ENCODE measurements around the gene SLC27A4. TPM values are rescaled to one million over a fixed set of nuclear protein-coding genes. Genes with fewer than 3 reads are reported as not detected.

The SLC27A4 gene
- total and polyA plus RNA-seq, 2 of the 13 experiments (the other 11 are each of a cell fraction or from before 2014, with no cell fraction given) = 10.6 to 18.8 TPM

GRCh38 chr9:128322404-128323211, 17.7 kb upstream of the SLC27A4 start, which contains the start of the genes COQ4 and TRUB2 (continued):
- TF ChIP-seq ZNF142 (CRISPR knock-in tag; IDR thresholded peaks at IDR 0.05) (peak; percentile 89; the same call in 1 of the 2 replicates), ZNF674 (CRISPR knock-in tag; IDR thresholded peaks at IDR 0.05; ENCODE audit: low read depth) (no peak), NONO (IDR thresholded peaks at IDR 0.05) (no peak), NONO (CRISPR knock-in tag; conservative IDR thresholded peaks at IDR 0.05) (peak; percentile 84; the same call in 1 of the 2 replicates), ZNF362 (CRISPR knock-in tag; IDR thresholded peaks at IDR 0.05; ENCODE audit: borderline replicate concordance) (no peak), USF2 (IDR thresholded peaks at IDR 0.05; ENCODE audit: low read depth, low read length) (no peak), USF2 (CRISPR knock-in tag; IDR thresholded peaks at IDR 0.05; ENCODE audit: borderline replicate concordance) (peak; percentile 71), ZNF639 (CRISPR knock-in tag; conservative IDR thresholded peaks at IDR 0.05) (peak; percentile 92), ZNF280B (CRISPR knock-in tag; IDR thresholded peaks at IDR 0.05; ENCODE audit: borderline replicate concordance) (peak; percentile 78; the same call in 1 of the 2 replicates), TAF1 (CRISPR knock-in tag; IDR thresholded peaks at IDR 0.05) (peak; percentile 77), ATRX (CRISPR knock-in tag; IDR thresholded peaks at IDR 0.05; ENCODE audit: borderline replicate concordance) (no peak), SRSF4 (IDR thresholded peaks at IDR 0.05; ENCODE audit: low read depth, low read length, poor library complexity, severe bottlenecking) (no peak)
